ENCODE measurements around the gene ENAH.

DNA sequence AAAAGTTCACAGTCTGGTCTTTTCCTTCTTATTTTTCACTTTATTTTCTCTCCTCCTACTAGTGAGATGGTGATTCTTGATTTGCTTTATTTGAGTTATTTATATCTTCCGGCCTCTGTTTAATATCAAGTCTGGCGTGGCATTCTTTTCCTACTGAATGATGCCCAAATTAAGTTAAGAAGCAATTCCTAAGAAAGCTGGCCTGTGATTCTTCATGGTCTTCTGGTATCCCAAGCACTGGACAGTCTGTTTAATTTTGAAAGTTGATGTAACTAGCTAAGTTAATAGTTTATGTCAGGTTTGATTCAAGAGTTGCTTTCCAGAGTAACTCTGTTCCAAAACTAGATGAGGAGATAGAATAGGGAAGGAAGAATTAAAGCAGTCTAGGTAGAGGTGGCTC, 9.2 kb upstream of the ENAH start:
- TF ChIP-seq, protein P1, sequence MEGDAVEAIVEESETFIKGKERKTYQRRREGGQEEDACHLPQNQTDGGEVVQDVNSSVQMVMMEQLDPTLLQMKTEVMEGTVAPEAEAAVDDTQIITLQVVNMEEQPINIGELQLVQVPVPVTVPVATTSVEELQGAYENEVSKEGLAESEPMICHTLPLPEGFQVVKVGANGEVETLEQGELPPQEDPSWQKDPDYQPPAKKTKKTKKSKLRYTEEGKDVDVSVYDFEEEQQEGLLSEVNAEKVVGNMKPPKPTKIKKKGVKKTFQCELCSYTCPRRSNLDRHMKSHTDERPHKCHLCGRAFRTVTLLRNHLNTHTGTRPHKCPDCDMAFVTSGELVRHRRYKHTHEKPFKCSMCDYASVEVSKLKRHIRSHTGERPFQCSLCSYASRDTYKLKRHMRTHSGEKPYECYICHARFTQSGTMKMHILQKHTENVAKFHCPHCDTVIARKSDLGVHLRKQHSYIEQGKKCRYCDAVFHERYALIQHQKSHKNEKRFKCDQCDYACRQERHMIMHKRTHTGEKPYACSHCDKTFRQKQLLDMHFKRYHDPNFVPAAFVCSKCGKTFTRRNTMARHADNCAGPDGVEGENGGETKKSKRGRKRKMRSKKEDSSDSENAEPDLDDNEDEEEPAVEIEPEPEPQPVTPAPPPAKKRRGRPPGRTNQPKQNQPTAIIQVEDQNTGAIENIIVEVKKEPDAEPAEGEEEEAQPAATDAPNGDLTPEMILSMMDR (IDR thresholded peaks at IDR 0.05; ENCODE audit: low read depth, low read length), result no peak
- no peak for TF ChIP-seq EZH2phosphoT487 (IDR thresholded peaks at IDR 0.05; ENCODE audit: low read depth)
